Endometrial microvascular endothelial cells (primary cell): ENCODE results near the gene ADAMTS4. TPM values are rescaled to one million over a fixed set of nuclear protein-coding genes. Genes with fewer than 3 reads are reported as not detected.

Experiments used
- in situ Hi-C: cut with HindIII; loops from 2 replicates; pipeline ENCODE4 v1.10.0; 2017; ENCODE audit warnings: low sequenced_read_pairs, low pct_unique_long_range_greater_than_20kb; ENCODE audit errors: inconsistent ontology term
- total RNA-seq: library from RNA; depleted of rRNA; stranded (reverse); fragments of >200 nt; gene quantifications from one replicate; pipeline ENCODE4 v1.2.3, GENCODE V29; 2015; ENCODE audit errors: inconsistent ontology term

ADAMTS4 gene, protein sequence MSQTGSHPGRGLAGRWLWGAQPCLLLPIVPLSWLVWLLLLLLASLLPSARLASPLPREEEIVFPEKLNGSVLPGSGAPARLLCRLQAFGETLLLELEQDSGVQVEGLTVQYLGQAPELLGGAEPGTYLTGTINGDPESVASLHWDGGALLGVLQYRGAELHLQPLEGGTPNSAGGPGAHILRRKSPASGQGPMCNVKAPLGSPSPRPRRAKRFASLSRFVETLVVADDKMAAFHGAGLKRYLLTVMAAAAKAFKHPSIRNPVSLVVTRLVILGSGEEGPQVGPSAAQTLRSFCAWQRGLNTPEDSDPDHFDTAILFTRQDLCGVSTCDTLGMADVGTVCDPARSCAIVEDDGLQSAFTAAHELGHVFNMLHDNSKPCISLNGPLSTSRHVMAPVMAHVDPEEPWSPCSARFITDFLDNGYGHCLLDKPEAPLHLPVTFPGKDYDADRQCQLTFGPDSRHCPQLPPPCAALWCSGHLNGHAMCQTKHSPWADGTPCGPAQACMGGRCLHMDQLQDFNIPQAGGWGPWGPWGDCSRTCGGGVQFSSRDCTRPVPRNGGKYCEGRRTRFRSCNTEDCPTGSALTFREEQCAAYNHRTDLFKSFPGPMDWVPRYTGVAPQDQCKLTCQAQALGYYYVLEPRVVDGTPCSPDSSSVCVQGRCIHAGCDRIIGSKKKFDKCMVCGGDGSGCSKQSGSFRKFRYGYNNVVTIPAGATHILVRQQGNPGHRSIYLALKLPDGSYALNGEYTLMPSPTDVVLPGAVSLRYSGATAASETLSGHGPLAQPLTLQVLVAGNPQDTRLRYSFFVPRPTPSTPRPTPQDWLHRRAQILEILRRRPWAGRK
- 17.7 TPM for total RNA-seq

DNA sequence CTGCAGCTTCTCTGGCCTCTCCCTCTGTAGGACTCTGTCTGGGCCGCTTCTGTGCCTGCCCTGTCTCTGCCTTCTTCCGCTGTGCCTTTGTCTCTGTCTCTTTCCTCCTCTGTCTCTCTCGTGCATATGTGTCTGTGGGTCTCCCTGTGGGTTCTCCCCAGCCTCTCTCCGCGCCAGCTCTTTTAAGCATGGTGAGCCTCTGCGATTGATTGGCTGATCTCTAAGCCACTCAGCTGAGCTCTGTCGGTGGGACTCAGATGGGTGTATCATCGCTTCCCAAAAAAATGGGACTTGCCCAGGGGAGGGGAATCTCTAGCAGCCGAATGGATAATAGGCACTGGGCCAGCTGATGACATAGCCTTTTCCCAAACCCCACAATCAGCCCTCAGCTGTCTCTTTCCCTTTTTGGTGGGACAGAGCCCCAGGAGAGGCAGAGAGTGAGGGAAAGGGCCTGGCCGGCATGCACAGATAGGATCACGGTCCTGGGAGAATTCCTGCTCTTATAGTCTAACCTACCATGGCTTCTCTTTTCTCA, at the start of gene ADAMTS4:
TSS of gene ADAMTS4 (minus strand) at position 158 of the 535 bp plus-strand sequence. CDS start 427 bp downstream, outside the sequence.
- in situ Hi-C loops: no loop called here

GRCh38 chr1:161244888-161245287, 46.0 kb upstream of the ADAMTS4 start:
- in situ Hi-C loops: no loop called here

- in situ Hi-C loops: no loop called here
Measured at GRCh38 chr1:161242313-161242712, 43.5 kb upstream of the ADAMTS4 start.

DNA sequence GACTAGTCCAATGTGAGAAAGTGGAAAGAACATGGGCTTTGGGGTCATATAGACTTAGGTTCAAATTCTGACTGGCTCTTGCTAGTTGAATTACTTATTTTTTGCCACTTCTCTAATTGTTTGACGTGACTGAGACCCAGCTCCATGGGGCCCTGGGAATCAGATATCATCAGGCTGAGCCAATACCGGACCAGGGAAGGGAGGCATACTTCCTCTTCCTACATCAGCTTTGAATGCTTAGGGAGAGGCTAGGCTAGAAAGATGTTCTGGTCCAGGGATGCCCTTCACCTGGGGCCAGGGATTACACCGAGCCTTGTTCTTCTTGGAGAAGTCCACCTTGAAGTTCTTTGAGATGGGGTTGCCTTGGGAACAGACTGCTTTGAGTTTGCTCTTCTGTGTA, 42.8 kb upstream of the ADAMTS4 start:
- in situ Hi-C loops: no loop called here

- in situ Hi-C loops: no loop called here
Measured at GRCh38 chr1:161238039-161238473, 39.2 kb upstream of the ADAMTS4 start, which contains the start of gene NR1I3. NR1I3 (minus strand) TSS chr1:161238203; CDS start chr1:161236565, 1,638 bp downstream.

DNA sequence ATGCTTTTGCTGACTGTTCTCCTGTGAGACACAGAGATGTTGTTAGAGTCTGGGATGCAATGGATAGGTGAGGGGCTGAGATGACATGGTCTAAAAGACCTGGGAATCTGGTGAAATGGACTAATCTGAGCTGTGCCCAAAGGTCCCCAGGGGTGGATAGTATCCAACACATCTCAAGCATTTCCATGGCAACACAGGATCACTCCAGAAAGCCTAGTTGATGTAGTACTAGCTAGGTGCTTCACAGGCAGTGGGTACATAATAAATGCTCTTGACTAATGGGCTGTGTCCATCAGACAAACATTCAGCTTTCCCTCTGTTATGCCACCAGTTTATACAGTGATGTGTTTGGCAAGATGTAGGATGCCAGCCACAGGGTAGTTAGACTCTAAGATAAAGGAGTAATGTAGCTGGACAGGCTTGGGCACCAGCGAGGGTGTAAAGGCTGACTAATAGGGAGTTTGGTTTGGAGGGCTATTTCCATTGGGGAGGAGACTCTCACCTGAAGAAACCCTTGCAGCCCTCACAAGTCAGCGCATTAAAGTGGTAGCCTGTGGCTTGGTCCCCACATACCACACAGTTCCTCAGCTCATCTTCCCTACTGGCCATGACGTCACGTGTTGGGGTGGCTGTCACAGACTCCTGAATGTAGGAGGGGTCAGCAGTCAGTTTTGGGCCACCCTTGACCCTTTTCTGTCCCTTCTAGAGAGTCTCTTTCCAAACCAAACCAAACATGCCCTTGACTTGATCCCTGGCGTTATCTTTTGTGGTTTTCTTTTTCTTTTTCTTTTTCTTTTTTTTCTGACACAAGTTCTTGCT, 37.3 kb upstream of the ADAMTS4 start:
- in situ Hi-C loops: no loop called here

DNA sequence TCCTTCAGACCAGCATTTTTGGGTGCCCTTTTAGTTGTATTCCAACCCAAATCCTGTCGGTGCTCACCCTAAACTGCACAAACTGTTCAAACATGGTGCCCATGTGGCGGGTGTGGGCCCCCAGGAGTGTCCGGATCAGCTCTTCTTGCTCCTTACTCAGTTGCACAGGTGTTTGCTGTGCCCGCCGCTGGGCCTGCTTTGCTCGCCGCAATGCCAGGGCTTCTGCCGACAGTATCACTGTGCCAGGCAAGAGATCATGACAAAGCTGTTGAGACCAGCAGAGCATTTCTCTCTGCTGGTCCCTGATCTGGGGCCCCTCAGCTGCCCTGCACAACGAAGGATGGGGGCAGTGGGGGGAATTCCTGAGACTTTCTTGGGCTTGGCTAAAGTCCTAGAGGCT, 34.2 kb upstream of the ADAMTS4 start:
- in situ Hi-C loops: no loop called here

- in situ Hi-C loops: no loop called here
Measured at GRCh38 chr1:161230762-161231161, 31.9 kb upstream of the ADAMTS4 start.

GRCh38 chr1:161229896-161230295, 31.0 kb upstream of the ADAMTS4 start:
- in situ Hi-C loops: no loop called here

DNA sequence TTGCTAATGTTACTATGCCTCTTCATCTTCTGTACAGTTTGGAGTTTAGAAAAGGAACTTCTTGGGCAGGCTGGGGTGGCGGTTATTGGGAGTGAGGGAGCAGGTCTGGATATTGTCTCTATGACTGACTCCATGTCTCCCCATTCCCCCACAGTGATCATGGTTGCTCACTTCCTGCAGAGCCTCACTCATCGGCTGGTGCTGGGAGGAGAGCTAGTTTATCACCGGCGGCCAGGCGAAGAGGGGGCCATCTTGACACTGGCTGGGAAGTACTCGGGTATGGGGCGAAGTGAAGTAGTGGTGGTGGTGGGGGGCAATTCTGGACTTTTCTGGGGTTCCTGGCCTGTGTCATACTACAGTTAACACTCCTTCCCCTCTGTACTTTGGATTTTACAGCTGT, 29.2 kb upstream of the ADAMTS4 start:
- in situ Hi-C loops: no loop called here

GRCh38 chr1:161227196-161227871, 28.5 kb upstream of the ADAMTS4 start:
- in situ Hi-C loops: no loop called here

DNA sequence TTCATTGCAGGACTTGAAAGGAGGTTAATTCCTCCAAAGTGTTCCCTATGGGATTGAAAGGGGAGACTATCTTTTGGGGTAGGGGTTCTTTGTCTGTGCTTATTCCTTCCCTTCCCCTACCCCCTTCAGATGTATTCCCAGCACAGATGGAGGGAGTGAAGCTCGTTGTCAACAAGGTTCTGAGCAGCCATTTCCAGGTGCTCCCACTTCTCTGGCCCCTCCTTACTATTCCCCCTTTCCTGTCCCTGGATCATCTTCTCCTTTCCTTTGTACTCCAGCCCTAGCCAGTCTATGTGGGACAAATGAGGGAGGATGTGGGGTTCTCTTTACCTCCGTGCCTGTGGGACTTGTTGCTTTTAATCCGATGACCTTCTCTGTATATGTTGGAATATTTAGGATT, 27.9 kb upstream of the ADAMTS4 start:
- in situ Hi-C loops: no loop called here

DNA sequence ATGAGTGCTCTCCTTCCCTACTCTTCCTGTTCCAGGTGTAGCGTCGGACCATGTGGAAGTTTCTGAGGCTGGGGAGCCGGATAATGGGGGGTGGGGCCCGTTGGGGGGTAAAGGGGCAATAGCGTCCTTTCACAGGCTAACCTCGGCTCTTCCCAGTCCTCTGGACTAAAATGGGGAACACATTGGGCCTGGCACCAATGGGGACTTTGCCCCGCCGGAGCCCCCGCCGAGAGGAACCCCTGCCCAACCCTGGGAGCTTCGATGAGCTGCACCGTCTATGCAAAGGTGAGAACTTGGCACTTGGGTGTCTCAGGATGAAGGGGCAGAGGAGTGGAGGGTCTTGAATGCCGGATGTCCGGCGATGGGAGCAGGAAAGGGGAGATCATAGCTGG, 27.5 kb upstream of the ADAMTS4 start:
- in situ Hi-C loops: no loop called here

DNA sequence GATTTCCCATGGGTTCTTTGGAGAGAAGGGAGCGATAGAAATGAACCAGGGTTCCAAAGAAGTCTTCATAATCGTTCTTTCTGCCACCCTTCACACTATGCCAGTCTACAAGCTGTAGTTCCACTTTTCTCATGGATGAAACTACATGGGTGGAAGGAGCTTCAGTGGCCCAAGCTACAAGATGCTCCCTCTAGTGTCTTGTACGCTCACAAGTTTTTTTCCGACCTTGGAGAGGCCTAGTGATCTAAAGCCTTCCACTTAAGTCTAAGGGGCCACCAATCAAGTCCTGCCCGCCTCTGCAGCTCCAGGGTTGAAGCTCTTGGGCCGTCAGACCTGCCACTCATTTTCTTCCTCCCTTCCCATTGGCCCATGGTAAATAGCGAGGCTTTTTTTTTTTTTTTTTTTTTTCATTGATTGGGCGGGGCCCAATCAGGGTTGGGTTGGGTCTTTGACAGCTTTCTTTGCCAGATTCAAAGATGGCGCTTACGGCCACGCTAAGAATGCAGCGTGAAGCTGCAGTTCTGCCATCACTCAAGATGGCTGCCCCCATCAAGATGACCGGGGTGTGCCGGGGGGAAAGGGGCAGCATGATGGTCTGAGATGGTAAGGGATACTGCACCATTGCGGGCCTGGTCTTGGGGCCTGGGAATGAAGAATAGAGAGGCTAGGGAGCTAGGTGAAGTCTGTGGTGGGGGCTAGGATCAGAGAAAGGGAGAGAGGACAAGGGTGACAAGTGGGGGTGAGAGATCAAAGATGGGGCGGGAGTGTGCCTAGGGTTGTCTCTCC, 26.9 kb upstream of the ADAMTS4 start, which contains the start of gene TOMM40L:
TSS of gene TOMM40L (plus strand) at position 527 of the 786 bp plus-strand sequence. CDS start 430 bp downstream, outside the sequence.
- in situ Hi-C loops: no loop called here

- in situ Hi-C loops: no loop called here
Measured at GRCh38 chr1:161225178-161225533, 26.3 kb upstream of the ADAMTS4 start.

GRCh38 chr1:161224695-161225087, 25.8 kb upstream of the ADAMTS4 start:
- in situ Hi-C loops: loop anchor here (25.0 kb wide), 1 partner anchor 138 kb away; the partner anchor contains the start of gene CFAP126
